ENCODE measurements around the gene KCTD3. TPM values are rescaled to one million over a fixed set of nuclear protein-coding genes. Genes with fewer than 3 reads are reported as not detected.

The KCTD3 gene
- total and polyA plus RNA-seq, 2 experiments from 2014 or later, result 34.0 to 40.8 TPM

DNA sequence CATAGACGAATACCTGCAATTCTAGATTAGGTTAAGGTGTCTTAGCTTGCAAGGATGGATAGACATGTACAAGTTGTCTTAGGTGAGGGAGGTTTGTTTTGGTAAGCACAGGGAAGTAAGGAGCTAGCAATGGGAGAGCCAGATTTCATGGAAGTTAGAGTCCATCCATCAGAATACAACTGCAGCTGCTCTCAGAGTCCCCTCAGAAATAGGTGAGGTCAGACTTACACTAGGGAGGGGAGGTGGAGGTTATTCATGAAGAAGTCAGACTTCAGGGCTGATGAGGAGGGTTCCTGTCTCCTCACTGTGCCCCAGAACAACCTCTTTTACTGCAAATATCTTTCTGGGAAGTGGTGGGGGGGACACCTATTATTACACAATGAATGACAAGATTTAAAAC, 85.3 kb downstream of the KCTD3 start:
- no peaks in the 10 kb centered on the region for H3K4me1 ChIP-seq (ENCODE audit: low read depth)
- H3K27ac ChIP-seq, result no peak overlapping the region

GRCh38 chr1:215657047-215657446, 89.9 kb downstream of the KCTD3 start:
- TF ChIP-seq CTCF (IDR thresholded peaks at IDR 0.05; ENCODE audit: low read depth, low read length), result no peak
- Histone ChIP-seq H3K4me3 (no peak overlapping the region), H3K27me3 (no peaks in the 10 kb centered on the region), H3K9me3 (ENCODE audit: low read depth) (no peaks in the 10 kb centered on the region), H3K4me1 (ENCODE audit: low read depth) (no peaks in the 10 kb centered on the region), H3K27ac (no peak overlapping the region), H3K36me3 (no peaks in the 10 kb centered on the region)
- DNase-seq (ENCODE audit: low read depth in 1 of 2, low spot score in 1 of 2), result no peak

More for the DNA sequence above, 85.3 kb downstream of the KCTD3 start:
- no peak for DNase-seq (ENCODE audit: low read depth in 1 of 2, low spot score in 1 of 2)
- no peak for TF ChIP-seq CTCF (IDR thresholded peaks at IDR 0.05; ENCODE audit: low read depth, low read length)
- no peaks in the 10 kb centered on the region for H3K36me3 ChIP-seq
- no peaks in the 10 kb centered on the region for H3K27me3 ChIP-seq
- no peak overlapping the region for H3K4me3 ChIP-seq
- H3K9me3 ChIP-seq (ENCODE audit: low read depth), result no peaks in the 10 kb centered on the region

GRCh38 chr1:215660259-215660658, 93.2 kb downstream of the KCTD3 start:
- H3K4me1 ChIP-seq (ENCODE audit: low read depth), result no peaks in the 10 kb centered on the region
- H3K36me3 ChIP-seq, result no peaks in the 10 kb centered on the region
- H3K9me3 ChIP-seq (ENCODE audit: low read depth), result no peaks in the 10 kb centered on the region
- no peak overlapping the region for H3K4me3 ChIP-seq
- H3K27me3 ChIP-seq, result no peaks in the 10 kb centered on the region
- H3K27ac ChIP-seq, result no peak overlapping the region
- no peak for DNase-seq (ENCODE audit: low read depth in 1 of 2, low spot score in 1 of 2)
- no peak for TF ChIP-seq CTCF (IDR thresholded peaks at IDR 0.05; ENCODE audit: low read depth, low read length)

DNA sequence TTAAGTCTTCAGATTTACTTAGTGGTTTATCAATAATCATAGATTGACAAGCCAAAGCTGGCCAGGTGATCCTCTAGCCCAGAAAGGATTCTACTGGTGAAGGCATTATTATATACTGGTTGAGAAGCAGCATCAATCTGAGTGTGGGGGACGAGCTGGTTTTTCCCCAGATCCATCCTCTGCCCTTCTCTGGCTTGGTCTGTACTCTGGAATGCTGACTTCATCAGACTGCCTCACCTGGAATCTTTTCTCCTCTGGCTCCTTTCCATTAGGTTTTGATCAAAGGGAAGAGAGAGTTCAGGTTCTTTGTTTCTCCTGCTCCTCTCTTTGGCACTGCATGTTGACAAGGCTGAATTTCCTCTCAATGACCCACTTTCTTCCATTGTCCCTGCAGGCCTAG, 93.9 kb downstream of the KCTD3 start:
- no peak for TF ChIP-seq CTCF (IDR thresholded peaks at IDR 0.05; ENCODE audit: low read depth, low read length)
- H3K4me3 ChIP-seq, result no peak overlapping the region
- no peaks in the 10 kb centered on the region for H3K9me3 ChIP-seq (ENCODE audit: low read depth)
- H3K27ac ChIP-seq, result no peak overlapping the region
- no peak for DNase-seq (ENCODE audit: low read depth in 1 of 2, low spot score in 1 of 2)
- no peaks in the 10 kb centered on the region for H3K27me3 ChIP-seq
- H3K4me1 ChIP-seq (ENCODE audit: low read depth), result no peaks in the 10 kb centered on the region
- no peaks in the 10 kb centered on the region for H3K36me3 ChIP-seq

GRCh38 chr1:215665215-215665614, 98.1 kb downstream of the KCTD3 start:
- no peak for TF ChIP-seq CTCF (IDR thresholded peaks at IDR 0.05; ENCODE audit: low read depth, low read length)
- peak in 1 of 2 donors; percentile 65 for DNase-seq (ENCODE audit: low read depth in 1 of 2, low spot score in 1 of 2)
- Histone ChIP-seq H3K9me3 (ENCODE audit: low read depth) (no peaks in the 10 kb centered on the region), H3K27me3 (no peaks in the 10 kb centered on the region), H3K4me1 (ENCODE audit: low read depth) (no peaks in the 10 kb centered on the region), H3K36me3 (no peaks in the 10 kb centered on the region), H3K4me3 (no peak overlapping the region), H3K27ac (no peak overlapping the region)

DNA sequence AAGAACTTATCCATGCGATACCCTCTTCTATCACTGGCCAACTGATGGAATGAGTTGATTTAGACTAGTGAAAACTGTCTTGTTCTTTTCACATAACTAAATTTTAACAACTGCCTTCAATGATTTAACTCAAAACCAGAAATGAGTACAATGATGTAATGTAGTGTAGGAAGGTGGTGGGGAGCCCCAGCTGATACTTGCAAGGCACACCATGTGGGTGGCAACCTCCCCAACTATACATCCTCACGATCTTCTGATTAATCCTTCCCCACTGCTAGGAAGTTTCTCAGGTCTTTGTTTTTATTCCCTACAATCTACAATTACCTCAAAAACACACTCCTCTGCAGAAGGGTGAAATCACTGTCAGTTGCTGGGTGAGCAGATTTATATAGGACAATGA, 100.7 kb downstream of the KCTD3 start:
- Histone ChIP-seq H3K27ac (no peak overlapping the region), H3K27me3 (no peaks in the 10 kb centered on the region), H3K9me3 (ENCODE audit: low read depth) (no peaks in the 10 kb centered on the region), H3K36me3 (no peaks in the 10 kb centered on the region), H3K4me3 (no peak overlapping the region), H3K4me1 (ENCODE audit: low read depth) (no peaks in the 10 kb centered on the region)
- TF ChIP-seq CTCF (IDR thresholded peaks at IDR 0.05; ENCODE audit: low read depth, low read length), result no peak
- DNase-seq (ENCODE audit: low read depth in 1 of 2, low spot score in 1 of 2), result no peak
